ENCODE measurements around the gene ERVK3-1. TPM values are rescaled to one million over a fixed set of nuclear protein-coding genes. Genes with fewer than 3 reads are reported as not detected.
"Not testable (repeated sequence)": the region's sequence is repeated elsewhere in the genome, so short reads cannot be mapped to it uniquely, and the experiment has no call there.

ERVK3-1 gene
- 10 to 100 TPM; 44.3 to 72.7 (median 60.0) TPM for total RNA-seq

DNA sequence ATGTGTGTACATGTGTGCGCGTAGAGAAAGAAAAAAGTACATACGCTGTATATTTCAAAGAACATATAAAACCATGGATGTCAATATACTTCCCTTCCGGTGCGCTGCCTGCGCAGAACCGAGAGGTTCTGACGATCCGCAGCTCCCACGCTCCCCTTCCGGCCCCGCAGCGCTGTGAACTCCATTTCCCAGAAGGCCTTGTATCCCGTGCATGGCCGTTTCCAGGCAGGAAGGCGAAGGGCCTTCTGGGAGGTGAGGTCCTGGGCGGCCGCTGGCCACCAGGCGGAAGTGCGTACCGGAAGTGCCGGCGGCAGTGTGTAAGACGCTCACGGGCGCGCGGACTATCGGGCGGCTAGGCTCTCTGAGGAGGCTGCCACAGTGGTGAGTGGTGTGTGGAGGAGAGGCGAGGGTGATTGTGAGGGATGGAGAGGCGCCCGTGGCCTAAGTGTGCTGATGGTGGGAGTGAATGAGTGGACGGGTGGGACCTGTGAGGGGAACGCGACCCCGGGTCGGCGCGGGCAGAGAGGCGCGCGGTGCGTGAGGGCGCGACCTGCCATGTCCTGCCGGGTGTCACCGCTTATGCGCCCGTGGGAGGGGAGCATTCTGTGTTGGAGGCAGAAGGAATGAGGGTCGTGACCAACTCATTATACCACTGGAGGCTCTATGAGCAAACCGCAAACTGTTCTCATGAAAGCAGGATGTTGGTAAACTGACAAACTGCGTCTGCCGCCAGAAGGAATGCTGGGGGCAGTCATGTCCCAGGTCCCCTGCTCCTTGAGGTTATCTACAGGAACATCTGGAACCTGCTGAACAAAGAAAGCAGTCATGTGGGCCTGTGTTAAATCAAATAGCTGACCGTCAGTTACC is at the start of gene ERVK3-1:
TSS of gene ERVK3-1 (plus strand) at position 313 of the 867 bp plus-strand sequence. CDS start 6,792 bp downstream, outside the sequence.
- intact Hi-C loops (cut with DNase I; ENCODE audit: low total_unique reads) = no loop called here
- Histone ChIP-seq H3K4me3 (peak within 1 kb of the TSS; percentile 75 to 96 (median 78)), H3K4me1 (peaks cover 2 to 4% of the 10 kb centered on the region in 2 donors), H3K9me3 (peaks cover 0 to 7% of the 10 kb centered on the region in 2 donors), H3K27me3 (no peaks in the 10 kb centered on the region), H3K36me3 (peaks cover 4% of the 10 kb centered on the region), H3K27ac (peak within 1 kb of the TSS; percentile 92 to 93)
- TF ChIP-seq, protein P1, sequence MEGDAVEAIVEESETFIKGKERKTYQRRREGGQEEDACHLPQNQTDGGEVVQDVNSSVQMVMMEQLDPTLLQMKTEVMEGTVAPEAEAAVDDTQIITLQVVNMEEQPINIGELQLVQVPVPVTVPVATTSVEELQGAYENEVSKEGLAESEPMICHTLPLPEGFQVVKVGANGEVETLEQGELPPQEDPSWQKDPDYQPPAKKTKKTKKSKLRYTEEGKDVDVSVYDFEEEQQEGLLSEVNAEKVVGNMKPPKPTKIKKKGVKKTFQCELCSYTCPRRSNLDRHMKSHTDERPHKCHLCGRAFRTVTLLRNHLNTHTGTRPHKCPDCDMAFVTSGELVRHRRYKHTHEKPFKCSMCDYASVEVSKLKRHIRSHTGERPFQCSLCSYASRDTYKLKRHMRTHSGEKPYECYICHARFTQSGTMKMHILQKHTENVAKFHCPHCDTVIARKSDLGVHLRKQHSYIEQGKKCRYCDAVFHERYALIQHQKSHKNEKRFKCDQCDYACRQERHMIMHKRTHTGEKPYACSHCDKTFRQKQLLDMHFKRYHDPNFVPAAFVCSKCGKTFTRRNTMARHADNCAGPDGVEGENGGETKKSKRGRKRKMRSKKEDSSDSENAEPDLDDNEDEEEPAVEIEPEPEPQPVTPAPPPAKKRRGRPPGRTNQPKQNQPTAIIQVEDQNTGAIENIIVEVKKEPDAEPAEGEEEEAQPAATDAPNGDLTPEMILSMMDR (IDR thresholded peaks at IDR 0.05) = peak; percentile 43 to 64 (median 62)
- TF ChIP-seq POLR2A (IDR thresholded peaks at IDR 0.05) (peak; percentile 76), POLR2AphosphoS5 (IDR thresholded peaks at IDR 0.05) (peak; percentile 95 to 99 (median 97))
- peak; percentile 93 to 95 for DNase-seq (ENCODE audit: low spot score in 2 of 2)

GRCh38 chr19:58258259-58258658 is 46.9 kb upstream of the ERVK3-1 start:
- peaks cover 34% of the 10 kb centered on the region for H3K36me3 ChIP-seq
- H3K27me3 ChIP-seq; DNase-seq (ENCODE audit: low spot score in 2 of 2); H3K27ac ChIP-seq; H3K4me1 ChIP-seq; intact Hi-C loops (cut with DNase I; ENCODE audit: low total_unique reads): not testable (repeated sequence)
- peak overlapping the region in 1 of 3 donors; percentile 20 for H3K4me3 ChIP-seq
- peaks cover 100% of the 10 kb centered on the region in 2 donors for H3K9me3 ChIP-seq

DNA sequence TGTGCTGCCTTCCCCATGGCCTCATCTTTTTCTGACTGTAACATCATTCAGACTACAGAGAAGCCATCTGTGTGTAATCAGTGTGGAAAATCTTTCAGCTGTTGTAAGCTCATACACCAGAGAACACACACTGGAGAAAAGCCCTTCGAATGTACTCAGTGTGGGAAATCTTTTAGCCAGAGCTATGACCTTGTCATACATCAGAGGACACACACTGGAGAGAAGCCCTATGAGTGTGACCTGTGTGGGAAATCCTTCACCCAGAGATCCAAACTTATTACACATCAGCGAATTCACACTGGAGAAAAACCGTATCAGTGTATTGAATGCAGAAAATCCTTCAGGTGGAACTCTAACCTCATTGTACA is 43.6 kb upstream of the ERVK3-1 start:
- Histone ChIP-seq H3K4me1 (no peaks in the 10 kb centered on the region), H3K27ac (no peak overlapping the region), H3K4me3 (peak overlapping the region in 1 of 3 donors; percentile 27), H3K27me3 (no peaks in the 10 kb centered on the region), H3K36me3 (peaks cover 28% of the 10 kb centered on the region), H3K9me3 (peaks cover 100% of the 10 kb centered on the region in 2 donors)
- intact Hi-C loops (cut with DNase I; ENCODE audit: low total_unique reads) = no loop called here
- TF ChIP-seq POLR2A (IDR thresholded peaks at IDR 0.05) = no peak
- TF ChIP-seq, protein P1 (IDR thresholded peaks at IDR 0.05) = no peak
- no peak for TF ChIP-seq POLR2AphosphoS5 (IDR thresholded peaks at IDR 0.05)
- no peak for DNase-seq (ENCODE audit: low spot score in 2 of 2)

DNA sequence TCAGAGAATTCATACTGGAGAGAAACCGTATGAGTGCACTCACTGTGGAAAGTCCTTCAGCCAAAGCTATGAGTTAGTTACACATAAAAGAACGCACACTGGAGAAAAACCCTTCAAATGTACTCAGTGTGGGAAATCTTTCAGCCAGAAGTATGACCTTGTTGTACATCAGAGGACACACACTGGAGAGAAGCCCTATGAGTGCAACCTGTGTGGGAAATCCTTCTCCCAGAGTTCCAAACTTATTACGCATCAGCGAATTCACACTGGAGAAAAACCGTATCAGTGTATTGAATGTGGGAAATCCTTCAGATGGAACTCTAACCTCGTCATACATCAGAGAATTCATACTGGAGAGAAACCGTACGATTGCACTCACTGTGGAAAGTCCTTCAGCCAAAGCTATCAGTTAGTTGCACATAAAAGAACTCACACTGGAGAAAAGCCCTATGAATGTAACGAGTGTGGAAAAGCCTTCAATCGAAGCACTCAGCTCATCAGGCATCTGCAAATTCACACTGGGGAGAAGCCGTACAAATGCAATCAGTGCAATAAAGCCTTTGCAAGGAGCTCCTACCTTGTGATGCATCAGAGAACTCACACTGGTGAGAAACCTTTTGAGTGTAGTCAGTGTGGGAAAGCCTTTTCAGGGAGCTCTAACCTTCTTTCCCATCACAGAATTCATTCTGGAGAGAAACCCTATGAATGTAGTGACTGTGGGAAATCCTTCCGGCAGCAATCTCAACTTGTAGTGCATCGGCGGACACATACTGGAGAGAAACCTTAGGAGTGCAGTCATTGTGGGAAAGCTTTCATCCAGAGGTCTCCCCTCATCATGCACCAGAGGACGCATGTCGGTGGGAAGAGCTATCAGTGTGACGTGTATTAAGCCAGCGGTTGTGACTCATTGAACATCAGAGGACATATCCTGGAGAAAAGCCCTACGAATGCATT is 42.9 kb upstream of the ERVK3-1 start:
- Histone ChIP-seq H3K27me3 (no peaks in the 10 kb centered on the region), H3K4me3 (peak overlapping the region in 1 of 3 donors; percentile 27), H3K27ac (no peak overlapping the region), H3K9me3 (peaks cover 100% of the 10 kb centered on the region in 2 donors), H3K36me3 (peaks cover 26% of the 10 kb centered on the region), H3K4me1 (no peaks in the 10 kb centered on the region)
- intact Hi-C loops (cut with DNase I; ENCODE audit: low total_unique reads) = no loop called here
- TF ChIP-seq, protein P1 (IDR thresholded peaks at IDR 0.05) = no peak
- TF ChIP-seq POLR2A (IDR thresholded peaks at IDR 0.05) = no peak
- TF ChIP-seq POLR2AphosphoS5 (IDR thresholded peaks at IDR 0.05) = no peak
- no peak for DNase-seq (ENCODE audit: low spot score in 2 of 2)

DNA sequence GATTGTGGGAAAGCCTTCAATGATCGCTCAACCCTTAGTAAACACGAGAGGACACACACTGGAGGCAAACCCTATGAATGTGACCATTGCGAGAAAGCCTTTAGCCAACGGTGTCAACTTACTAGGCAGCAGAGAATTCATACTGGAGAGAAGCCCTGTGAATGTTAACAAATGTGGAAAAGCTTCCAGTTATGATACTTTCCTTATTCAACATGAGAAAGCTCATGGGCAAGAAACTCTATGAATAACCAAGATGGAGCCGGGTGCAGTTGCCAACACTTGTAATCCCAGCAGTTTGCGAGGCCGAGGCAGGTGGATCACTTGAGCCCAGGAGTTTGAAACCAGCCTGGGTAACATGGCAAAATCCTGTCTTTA is 42.3 kb upstream of the ERVK3-1 start:
- Histone ChIP-seq H3K36me3 (peaks cover 22% of the 10 kb centered on the region), H3K27me3 (no peaks in the 10 kb centered on the region), H3K4me3 (peak overlapping the region in 1 of 3 donors; percentile 27), H3K27ac (no peak overlapping the region), H3K9me3 (peaks cover 100% of the 10 kb centered on the region in 2 donors), H3K4me1 (no peaks in the 10 kb centered on the region)
- no peak for TF ChIP-seq POLR2A (IDR thresholded peaks at IDR 0.05)
- no peak for TF ChIP-seq POLR2AphosphoS5 (IDR thresholded peaks at IDR 0.05)
- TF ChIP-seq, protein P1 (IDR thresholded peaks at IDR 0.05) = no peak
- no peak for DNase-seq (ENCODE audit: low spot score in 2 of 2)
- intact Hi-C loops (cut with DNase I; ENCODE audit: low total_unique reads) = no loop called here

Measured in breast epithelium (tissue), 4 donors.